Heart left ventricle (tissue), 13 donors: Measurements from ENCODE around the gene GSDME.

ENCODE experiments used
- POLR2A ChIP-seq, 2 donors: fragments of 450-650 bp; IDR thresholded peaks; one replicate each; pipeline ENCODE4 v1.6.1; 2017; ENCODE audit warnings: antibody characterized with exemption in 2 of 2, mild to moderate bottlenecking in 2 of 2, moderate library complexity in 2 of 2
- TF ChIP-seq, protein P1 (sequence below), 12 donors: fragments of 200-600 bp; sonication (generic) in 4 of 12; IDR thresholded peaks; one replicate each; pipeline versions ENCODE4 v1.5.0 to v1.8.0; 2018 to 2022; ENCODE audit warnings: antibody characterized with exemption in 12 of 12, mild to moderate bottlenecking in 5 of 12
- donor health status: ischemic (EF 13 %, LVEDD 7.1; RV severe dilation, severe dysfunction).
- donor health status: DM: no; HTN: yes; CAD: no.
- donor health status: DM: no; HTN: no; CAD: no.
- donor health status: ischemic (EF 25% LVEDD 6.9; RV normal size, moderate dysfunction).
- donor health status: ischemic (EF 25% LVEDD 5.7; RV mildly dilated, moderate dysfunction).
- donor health status: ischemic (EF 35%, LVEDD 5.7; RV mildly dilated, moderate dysfunction).
- donor health status: nonischemic (EF 11% LVEDD 7.7; RV severe dilation, severe dysfunction).
- donor health status: DM: yes; HTN: yes; CAD: no.
- donor health status: PGD.
- donor health status: ischemic (EF 29% LVEDD 5.4; RV normal size, mild dysfunction).
- donor health status: nonischemic (EF 23%, LVEDD 6.1; RV moderate dilation, normal function).

DNA sequence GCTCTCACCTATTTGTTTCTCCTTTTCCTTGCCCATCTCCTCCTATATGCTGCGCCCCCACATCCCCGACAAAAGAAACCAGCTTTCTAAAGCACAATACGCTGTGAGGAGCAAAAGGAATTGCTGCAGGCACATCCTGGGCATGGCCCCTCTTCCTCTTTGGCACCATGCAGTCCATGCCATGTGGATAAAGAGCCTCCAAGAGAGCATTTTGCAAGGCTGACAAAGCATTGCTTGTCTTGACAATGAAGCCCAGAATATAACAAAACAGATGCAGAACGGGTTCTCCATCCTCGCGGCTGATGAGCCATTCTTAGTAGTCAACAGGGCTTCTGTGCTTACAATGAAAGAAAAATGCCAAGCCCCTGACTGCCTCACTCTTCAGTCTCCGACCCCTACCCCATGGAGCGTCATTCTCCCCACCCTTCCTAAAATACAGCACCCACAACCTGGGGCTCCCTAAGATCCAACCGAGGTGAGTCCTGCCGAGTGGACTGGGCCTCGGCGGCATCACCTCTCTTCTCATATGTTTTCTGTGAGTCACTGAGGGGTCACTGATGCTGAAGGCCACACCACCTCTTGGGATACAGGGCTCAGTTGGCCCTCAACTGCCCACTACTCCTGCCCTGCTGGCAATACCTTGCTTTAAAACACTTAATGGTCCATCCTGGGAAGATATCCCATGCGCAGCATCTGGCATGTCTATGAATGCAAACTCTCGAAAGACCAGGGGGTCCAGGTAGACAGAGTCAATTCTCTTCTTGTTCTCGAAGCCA is 47.5 kb downstream of the GSDME start:
- no peak for TF ChIP-seq POLR2A (IDR thresholded peaks at IDR 0.05)
- TF ChIP-seq, protein P1, sequence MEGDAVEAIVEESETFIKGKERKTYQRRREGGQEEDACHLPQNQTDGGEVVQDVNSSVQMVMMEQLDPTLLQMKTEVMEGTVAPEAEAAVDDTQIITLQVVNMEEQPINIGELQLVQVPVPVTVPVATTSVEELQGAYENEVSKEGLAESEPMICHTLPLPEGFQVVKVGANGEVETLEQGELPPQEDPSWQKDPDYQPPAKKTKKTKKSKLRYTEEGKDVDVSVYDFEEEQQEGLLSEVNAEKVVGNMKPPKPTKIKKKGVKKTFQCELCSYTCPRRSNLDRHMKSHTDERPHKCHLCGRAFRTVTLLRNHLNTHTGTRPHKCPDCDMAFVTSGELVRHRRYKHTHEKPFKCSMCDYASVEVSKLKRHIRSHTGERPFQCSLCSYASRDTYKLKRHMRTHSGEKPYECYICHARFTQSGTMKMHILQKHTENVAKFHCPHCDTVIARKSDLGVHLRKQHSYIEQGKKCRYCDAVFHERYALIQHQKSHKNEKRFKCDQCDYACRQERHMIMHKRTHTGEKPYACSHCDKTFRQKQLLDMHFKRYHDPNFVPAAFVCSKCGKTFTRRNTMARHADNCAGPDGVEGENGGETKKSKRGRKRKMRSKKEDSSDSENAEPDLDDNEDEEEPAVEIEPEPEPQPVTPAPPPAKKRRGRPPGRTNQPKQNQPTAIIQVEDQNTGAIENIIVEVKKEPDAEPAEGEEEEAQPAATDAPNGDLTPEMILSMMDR (IDR thresholded peaks at IDR 0.05) = no peak
